AG09309 (cell line): Measurements from ENCODE around the gene TBCE.
"Not testable (repeated sequence)": the region's sequence is repeated elsewhere in the genome, so short reads cannot be mapped to it uniquely, and the experiment has no call there.

ENCODE experiments used
- DNase-seq: peaks from one replicate; pipeline ENCODE4 v3.0.0-alpha.2; 2010; ENCODE audit warnings: low read depth
- H3K4me3 ChIP-seq: 2 replicates; pipeline ENCODE4 v1.5.1; 2011; ENCODE audit warnings: mild to moderate bottlenecking, low read depth, low read length, moderate library complexity; ENCODE audit not compliant: control insufficient read depth
- CTCF ChIP-seq: IDR thresholded peaks from 2 replicates; pipeline ENCODE4 v1.5.1; 2011; ENCODE audit warnings: mild to moderate bottlenecking, low read depth, low read length, inconsistent platforms; ENCODE audit not compliant: insufficient read depth, control insufficient read depth; ENCODE audit errors: missing control alignments

Gene TBCE

GRCh38 chr1:235368428-235368827 is 1.2 kb downstream of the TBCE start:
- TF ChIP-seq CTCF, result no peak
- no peak overlapping the region for H3K4me3 ChIP-seq
- DNase-seq, result no peak

GRCh38 chr1:235369802-235370201 is 2.6 kb downstream of the TBCE start:
- no peak overlapping the region for H3K4me3 ChIP-seq
- DNase-seq, result no peak
- TF ChIP-seq CTCF, result no peak

GRCh38 chr1:235375919-235376605 is 8.8 kb downstream of the TBCE start:
- no peak for DNase-seq
- no peak overlapping the region for H3K4me3 ChIP-seq
- no peak for TF ChIP-seq CTCF

GRCh38 chr1:235378134-235378735 is 11.0 kb downstream of the TBCE start:
- H3K4me3 ChIP-seq, DNase-seq: not testable (repeated sequence)

GRCh38 chr1:235381955-235382739 is 14.9 kb downstream of the TBCE start:
- H3K4me3 ChIP-seq, DNase-seq: not testable (repeated sequence)

GRCh38 chr1:235385633-235386032 is 18.4 kb downstream of the TBCE start:
- H3K4me3 ChIP-seq, DNase-seq: not testable (repeated sequence)

- DNase-seq, result no peak
- no peak for TF ChIP-seq CTCF
- H3K4me3 ChIP-seq, result no peak overlapping the region
These were observed 24.6 kb downstream of the TBCE start for GRCh38 chr1:235391874-235392273.

- DNase-seq, result peak; percentile 89
- no peak for TF ChIP-seq CTCF
These were observed 30.5 kb downstream of the TBCE start for GRCh38 chr1:235397733-235398132.

More at GRCh38 chr1:235397733-235398132, 30.5 kb downstream of the TBCE start:
- H3K4me3 ChIP-seq, result no peak overlapping the region
